GM23338 (cell line): ENCODE results near the gene THOC7. TPM values are rescaled to one million over a fixed set of nuclear protein-coding genes. Genes with fewer than 3 reads are reported as not detected.

Source experiments
- ATAC-seq: fragments of 200-7000 bp; cut with Tn5 transposase; 3 replicates; pipeline ENCODE4 v1.9.1; 2020
- DNase-seq: peaks from one replicate; pipeline ENCODE4 v3.0.0-alpha.2; 2015; ENCODE audit warnings: low spot score
- H2AFZ ChIP-seq: fragments of 200-600 bp; sonication (generic); 2 replicates; pipeline ENCODE4 v1.8.0; 2016; ENCODE audit warnings: antibody characterized with exemption, mild to moderate bottlenecking, moderate library complexity
- H3F3A ChIP-seq: fragments of 200-600 bp; sonication (generic); replicated peaks from 2 replicates; pipeline ENCODE4 v1.8.0; 2017; ENCODE audit warnings: antibody characterized with exemption, mixed run types, low read depth
- H3K27ac ChIP-seq: fragments of 200-600 bp; sonication (generic); 2 replicates; pipeline ENCODE4 v1.6.1; 2016; ENCODE audit warnings: low read depth
- H3K27me3 ChIP-seq: fragments of 200-600 bp; sonication (generic); 2 replicates; pipeline ENCODE4 v1.8.0; 2016; ENCODE audit warnings: mild to moderate bottlenecking, mixed run types, moderate library complexity; ENCODE audit not compliant: insufficient read depth
- H3K36me3 ChIP-seq: fragments of 200-600 bp; sonication (generic); 2 replicates; pipeline ENCODE4 v1.8.0; 2016; ENCODE audit warnings: mild to moderate bottlenecking; ENCODE audit not compliant: insufficient read depth
- H3K4me1 ChIP-seq: fragments of 200-600 bp; sonication (generic); 2 replicates; pipeline ENCODE4 v1.8.0; 2016; ENCODE audit warnings: mild to moderate bottlenecking, moderate library complexity; ENCODE audit not compliant: insufficient read depth
- H3K4me2 ChIP-seq: fragments of 200-600 bp; sonication (generic); 2 replicates; pipeline ENCODE4 v1.7.1; 2017; ENCODE audit warnings: mixed run types
- H3K4me3 ChIP-seq: fragments of 200-600 bp; sonication (generic); 2 replicates; pipeline ENCODE4 v1.6.1; 2016; ENCODE audit warnings: mixed run types
- H3K79me2 ChIP-seq: fragments of 200-600 bp; sonication (generic); replicated peaks from 2 replicates; pipeline ENCODE4 v1.8.0; 2017; ENCODE audit warnings: mild to moderate bottlenecking; ENCODE audit not compliant: insufficient read depth
- H3K9me2 ChIP-seq: fragments of 200-600 bp; sonication (generic); 2 replicates; pipeline ENCODE4 v1.8.0; 2017; ENCODE audit not compliant: insufficient read depth
- H4K20me1 ChIP-seq: fragments of 200-600 bp; sonication (generic); replicated peaks from 2 replicates; pipeline ENCODE4 v1.8.0; 2017; ENCODE audit warnings: mild to moderate bottlenecking; ENCODE audit not compliant: insufficient read depth
- H3K27ac Mint-ChIP-seq: 2 replicates; pipeline ENCODE4 v1.8.0; 2020; ENCODE audit warnings: inconsistent platforms, mild to moderate bottlenecking, moderate library complexity, mixed read lengths
- H3K27me3 Mint-ChIP-seq: 3 replicates; pipeline ENCODE4 v1.8.0; 2022; ENCODE audit warnings: low read depth, mild to moderate bottlenecking, moderate library complexity, mixed read lengths, inconsistent platforms; ENCODE audit not compliant: insufficient read depth, poor library complexity
- H3K36me3 Mint-ChIP-seq: 3 replicates; pipeline ENCODE4 v1.8.0; 2021; ENCODE audit warnings: low read depth, mild to moderate bottlenecking, inconsistent platforms, moderate library complexity, mixed read lengths
- H3K4me1 Mint-ChIP-seq: 3 replicates; pipeline ENCODE4 v1.8.0; 2020; ENCODE audit warnings: mild to moderate bottlenecking, inconsistent platforms, mixed read lengths
- H3K4me3 Mint-ChIP-seq: 3 replicates; pipeline ENCODE4 v1.8.0; 2021; ENCODE audit warnings: moderate library complexity, mild to moderate bottlenecking, inconsistent platforms, mixed read lengths
- H3K9me3 Mint-ChIP-seq: 3 replicates; pipeline ENCODE4 v1.8.0; 2020; ENCODE audit warnings: moderate library complexity, mild to moderate bottlenecking, inconsistent platforms, mixed read lengths
- CREB1 ChIP-seq: fragments of 250-450 bp; sonication (Bioruptor Pico); IDR thresholded peaks from 2 replicates; pipeline ENCODE4 v1.5.0; 2020; ENCODE audit warnings: low read depth, mild to moderate bottlenecking, moderate library complexity
- ETS1 ChIP-seq: IDR thresholded peaks from 2 replicates; pipeline ENCODE4 v1.6.1; 2016; ENCODE audit warnings: antibody characterized with exemption
- EZH2phosphoT487 ChIP-seq: fragments of 200-600 bp; sonication (generic); IDR thresholded peaks from one replicate; pipeline ENCODE4 v1.8.1; 2018; ENCODE audit warnings: antibody characterized with exemption; ENCODE audit not compliant: unreplicated experiment
- JUNB ChIP-seq: IDR thresholded peaks from one replicate; pipeline ENCODE4 v1.6.1; 2016; ENCODE audit warnings: antibody characterized with exemption; ENCODE audit not compliant: unreplicated experiment
- NANOG ChIP-seq: IDR thresholded peaks from 2 replicates; pipeline ENCODE4 v1.6.1; 2016; ENCODE audit warnings: antibody characterized with exemption, borderline replicate concordance
- POLR2AphosphoS5 ChIP-seq: IDR thresholded peaks from 2 replicates; pipeline ENCODE4 v1.6.1; 2016; ENCODE audit warnings: antibody characterized with exemption, low read depth
- REST ChIP-seq: IDR thresholded peaks from one replicate; pipeline ENCODE4 v1.6.1; 2018; ENCODE audit warnings: antibody characterized with exemption; ENCODE audit not compliant: unreplicated experiment
- STAT1 ChIP-seq: IDR thresholded peaks from one replicate; pipeline ENCODE4 v1.6.1; 2016; ENCODE audit warnings: antibody characterized with exemption; ENCODE audit not compliant: unreplicated experiment
- ZNF114 ChIP-seq: fragments of 250-450 bp; sonication (Bioruptor Pico); IDR thresholded peaks from 2 replicates; pipeline ENCODE4 v1.5.0; 2020; ENCODE audit warnings: mild to moderate bottlenecking, moderate library complexity
- ZNF331 ChIP-seq: fragments of 250-450 bp; sonication (Bioruptor Pico); IDR thresholded peaks from 2 replicates; pipeline ENCODE4 v1.5.0; 2020; ENCODE audit warnings: low read depth, mild to moderate bottlenecking, moderate library complexity
- polyA plus RNA-seq: library from polyadenylated mRNA; unstranded; fragments of >200 nt; fragmentation: Nextera tagmentation; extraction: Ambion mirVana; gene quantifications from 2 replicates; pipeline ENCODE4 v1.2.1, GENCODE V29; 2016
- total RNA-seq: library from RNA; depleted of rRNA; stranded (reverse); fragments of >200 nt; shearing (Covaris generic); gene quantifications from 2 replicates; pipeline ENCODE4 v1.2.3, GENCODE V29; 2014

THOC7 gene
- total and polyA plus RNA-seq, 2 experiments from 2014 or later = 53.9 to 166 TPM

GRCh38 chr3:63911873-63912767, 48.5 kb upstream of the THOC7 start, which contains the start of gene SCAANT1:
TSS of gene SCAANT1 (minus strand) at chr3:63912383.
- peaks cover 17% of the 10 kb centered on the region for H3K27me3 ChIP-seq
- peaks cover 4% of the 10 kb centered on the region; the same call in 1 of the 2 replicates for H4K20me1 ChIP-seq
- H3K27ac Mint-ChIP-seq = peak within 1 kb of the TSS; percentile 95
- ATAC-seq (peak; percentile 86), DNase-seq (peak; percentile 93)
- peak within 1 kb of the TSS; percentile 49; the same call in 1 of the 2 replicates for H2AFZ ChIP-seq
- H3K9me3 Mint-ChIP-seq = no peaks in the 10 kb centered on the region
- peak within 1 kb of the TSS; percentile 81 for H3K4me3 ChIP-seq
- peak within 1 kb of the TSS; percentile 93 for H3K4me2 ChIP-seq
- H3K9me2 ChIP-seq = no peaks in the 10 kb centered on the region
- H3K4me1 Mint-ChIP-seq = peaks cover 40% of the 10 kb centered on the region
- peaks cover 34% of the 10 kb centered on the region for H3K79me2 ChIP-seq
- H3K27me3 Mint-ChIP-seq = peaks cover 5% of the 10 kb centered on the region
- H3K27ac ChIP-seq = peak within 1 kb of the TSS; percentile 68; the same call in 1 of the 2 replicates
- peaks cover 16% of the 10 kb centered on the region; the same call in 2 of the 3 replicates for H3K36me3 Mint-ChIP-seq
- H3K4me3 Mint-ChIP-seq = peak within 1 kb of the TSS; percentile 90
- TF ChIP-seq ZNF114 = no peak
- peak; percentile 79 for TF ChIP-seq CREB1 (CRISPR knock-in tag)
- H3K4me1 ChIP-seq = peaks cover 5% of the 10 kb centered on the region
- H3F3A ChIP-seq = no peaks in the 10 kb centered on the region
- H3K36me3 ChIP-seq = no peaks in the 10 kb centered on the region

- H4K20me1 ChIP-seq = 0 out of 2 replicates have a peak, but pooled peaks cover 4% of the 10 kb centered on the region
These were observed 47.9 kb upstream of the THOC7 start for GRCh38 chr3:63911509-63911872.

GRCh38 chr3:63910891-63911290, 47.3 kb upstream of the THOC7 start:
- Mint-ChIP-seq H3K4me3 (peak overlapping the region; percentile 89), H3K9me3 (no peaks in the 10 kb centered on the region), H3K27me3 (peaks cover 5% of the 10 kb centered on the region), H3K27ac (no peak overlapping the region), H3K4me1 (peaks cover 40% of the 10 kb centered on the region), H3K36me3 (peaks cover 8% of the 10 kb centered on the region; the same call in 2 of the 3 replicates)
- ATAC-seq = no peak
- no peak overlapping the region for H2AFZ ChIP-seq
- no peak overlapping the region; the same call in 1 of the 2 replicates for H3K27ac ChIP-seq
- peaks cover 24% of the 10 kb centered on the region for H3K79me2 ChIP-seq
- no peaks in the 10 kb centered on the region for H3K36me3 ChIP-seq
- H3K27me3 ChIP-seq = peaks cover 17% of the 10 kb centered on the region
- peak overlapping the region; percentile 93 for H3K4me2 ChIP-seq
- no peak for DNase-seq
- H3K4me3 ChIP-seq = peak overlapping the region; percentile 81
- H3K9me2 ChIP-seq = no peaks in the 10 kb centered on the region
- H3F3A ChIP-seq = no peaks in the 10 kb centered on the region
- peaks cover 5% of the 10 kb centered on the region for H3K4me1 ChIP-seq
- 0 out of 2 replicates have a peak, but pooled peaks cover 4% of the 10 kb centered on the region for H4K20me1 ChIP-seq
- TF ChIP-seq REST (no peak), NANOG (no peak), ZNF331 (CRISPR knock-in tag) (no peak), POLR2AphosphoS5 (no peak), JUNB (no peak), STAT1 (no peak), ETS1 (no peak), CREB1 (CRISPR knock-in tag) (no peak), EZH2phosphoT487 (no peak)

More at GRCh38 chr3:63911509-63911872, 47.9 kb upstream of the THOC7 start:
- Histone ChIP-seq H3K9me2 (no peaks in the 10 kb centered on the region), H3F3A (no peaks in the 10 kb centered on the region), H3K27me3 (peaks cover 17% of the 10 kb centered on the region), H3K4me3 (peak overlapping the region; percentile 81), H3K4me2 (peak overlapping the region; percentile 93), H3K27ac (peak overlapping the region; percentile 68; the same call in 1 of the 2 replicates), H3K4me1 (peaks cover 5% of the 10 kb centered on the region), H3K79me2 (peaks cover 28% of the 10 kb centered on the region), H3K36me3 (no peaks in the 10 kb centered on the region), H2AFZ (peak overlapping the region; percentile 48; the same call in 1 of the 2 replicates)
- Mint-ChIP-seq H3K36me3 (peaks cover 12% of the 10 kb centered on the region; the same call in 2 of the 3 replicates), H3K27ac (peak overlapping the region; percentile 77; the same call in 1 of the 2 replicates), H3K9me3 (no peaks in the 10 kb centered on the region), H3K27me3 (peaks cover 5% of the 10 kb centered on the region), H3K4me3 (peak overlapping the region; percentile 89), H3K4me1 (peaks cover 40% of the 10 kb centered on the region)
- no peak for DNase-seq
- no peak for ATAC-seq
- TF ChIP-seq NANOG = no peak
